Nucleus accumbens (tissue), 56 donors: ENCODE measurements around the gene MAPK8.

Source experiments
- DNase-seq, 56 donors: peaks; one replicate each; lab custom pipeline; 2025; lab: John Stamatoyannopoulos, UW

Gene MAPK8

DNA sequence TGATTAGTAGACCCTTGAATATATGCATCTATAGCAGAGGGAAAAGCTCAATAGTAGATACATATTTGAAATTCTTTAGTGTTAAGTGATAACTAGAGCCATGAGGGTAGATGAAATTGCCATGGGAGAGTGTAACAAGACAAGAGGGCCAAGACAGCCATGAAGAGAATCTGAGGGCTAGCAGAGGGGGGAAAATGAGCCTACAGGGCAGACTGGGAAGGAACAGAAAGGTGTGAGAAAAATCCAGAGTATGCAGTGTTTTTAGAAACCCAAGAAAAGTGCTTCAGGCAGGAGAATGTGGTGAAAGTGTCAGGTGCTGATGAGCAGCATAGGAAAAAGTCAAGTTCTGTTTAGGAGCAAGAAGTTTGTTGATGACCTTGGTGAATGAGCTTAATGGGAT, 63.0 kb downstream of the MAPK8 start:
- DNase-seq, result no peak

- DNase-seq, result no peak
Measured at GRCh38 chr10:48377751-48378530, 71.5 kb downstream of the MAPK8 start.

GRCh38 chr10:48378675-48379074, 72.2 kb downstream of the MAPK8 start:
- no peak for DNase-seq

- no peak for DNase-seq
Measured at GRCh38 chr10:48381971-48382370, 75.5 kb downstream of the MAPK8 start.

DNA sequence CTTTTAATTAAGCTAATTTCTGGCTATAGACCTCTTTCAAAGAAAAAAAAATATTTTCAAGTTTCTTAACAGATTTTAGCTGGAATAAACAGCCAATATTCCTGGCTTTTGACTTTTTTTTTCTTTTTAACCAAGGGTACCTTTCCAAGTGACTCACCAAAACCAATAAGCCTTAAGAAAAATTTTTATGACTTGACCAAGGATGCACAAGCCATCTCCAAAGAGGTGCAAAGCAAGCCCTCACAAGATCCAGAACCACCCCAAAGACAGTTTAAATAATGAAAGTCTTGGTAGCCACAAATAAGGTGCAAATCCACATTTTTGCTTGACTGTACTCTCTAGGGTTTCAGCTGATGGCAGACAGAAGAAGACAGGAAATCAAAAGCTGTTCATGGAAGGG, 76.5 kb downstream of the MAPK8 start:
- no peak for DNase-seq

GRCh38 chr10:48383393-48383792, 76.9 kb downstream of the MAPK8 start:
- DNase-seq, result no peak

DNA sequence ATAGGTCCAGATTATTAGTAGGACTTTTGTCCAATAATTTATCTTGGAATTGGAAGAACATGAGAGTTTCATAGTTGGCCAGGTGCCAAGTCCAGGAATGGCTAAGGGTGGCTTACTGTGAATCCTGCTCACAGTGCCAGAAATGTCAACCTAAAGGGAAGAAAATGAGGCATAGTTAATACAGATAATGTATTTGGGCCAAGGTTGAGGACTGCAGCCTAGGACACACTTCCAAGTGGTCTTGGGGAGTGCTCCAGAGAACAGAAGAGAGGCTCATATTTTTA, 78.2 kb downstream of the MAPK8 start:
- DNase-seq, result no peak

- DNase-seq, result no peak
Measured at GRCh38 chr10:48389272-48389671, 82.8 kb downstream of the MAPK8 start.

GRCh38 chr10:48389846-48390557, 83.5 kb downstream of the MAPK8 start:
- DNase-seq, result no peak

GRCh38 chr10:48390558-48390871, 84.0 kb downstream of the MAPK8 start:
- no peak for DNase-seq

DNA sequence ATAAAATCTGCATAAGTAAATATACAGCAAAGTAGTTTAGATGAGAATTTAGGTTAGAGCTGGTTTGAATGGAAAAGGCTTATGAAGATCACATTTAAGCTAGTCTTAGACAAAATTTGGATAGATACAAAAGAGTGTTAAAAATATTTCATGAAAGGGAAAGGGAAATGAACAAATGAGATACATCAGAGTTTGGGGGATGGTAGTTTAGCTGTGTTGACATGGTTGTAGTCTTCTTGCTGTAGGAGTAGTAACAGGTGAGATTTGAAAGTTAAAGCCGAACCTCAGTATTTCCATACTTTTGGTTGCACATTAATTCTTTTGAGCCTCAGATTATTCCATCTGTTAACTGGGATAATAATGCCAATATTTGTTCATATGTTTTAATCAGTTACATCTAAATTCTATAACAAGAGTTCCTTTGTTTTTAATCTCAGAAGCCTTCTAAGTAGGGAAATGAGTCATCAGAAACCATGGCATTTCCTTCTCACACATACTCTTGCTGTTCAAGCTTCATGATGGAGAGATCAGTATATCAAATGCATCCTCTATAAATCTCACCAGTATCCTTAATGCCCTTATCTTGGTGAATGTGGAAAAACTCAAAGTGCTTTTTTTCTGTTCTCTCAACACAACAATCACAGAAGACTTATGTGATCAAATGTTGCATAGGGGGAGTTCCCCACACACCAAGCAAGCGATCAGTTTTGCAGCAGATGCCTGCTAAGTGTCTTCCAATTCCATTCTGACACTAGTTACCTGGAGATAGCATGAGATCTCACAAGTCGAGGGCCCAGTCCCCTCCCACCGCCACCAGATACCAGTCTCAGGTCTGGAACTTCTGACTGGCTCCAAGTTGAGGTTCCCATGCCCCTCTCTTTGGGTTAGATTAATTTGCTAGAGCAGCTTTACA, 84.7 kb downstream of the MAPK8 start:
- no peak for DNase-seq

GRCh38 chr10:48391994-48392393, 85.5 kb downstream of the MAPK8 start:
- no peak for DNase-seq

DNA sequence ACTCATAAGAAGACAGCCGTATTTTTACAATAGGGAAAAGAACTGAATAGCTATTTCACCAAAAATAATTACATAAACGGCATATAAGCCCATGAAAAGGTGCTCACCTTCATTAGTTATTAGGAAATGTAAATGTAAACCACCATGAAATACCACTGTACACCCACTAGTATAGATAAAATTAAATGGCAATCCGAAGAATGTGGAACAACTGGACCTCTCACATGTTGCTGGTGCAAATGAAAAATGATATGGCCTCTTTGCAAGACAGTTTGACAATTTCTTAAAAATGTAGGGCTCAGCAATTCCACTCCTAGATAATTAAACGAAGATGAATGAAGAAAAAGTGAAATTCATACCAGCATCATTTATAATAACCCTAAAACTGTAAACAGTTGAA, 91.8 kb downstream of the MAPK8 start:
- DNase-seq, result no peak

GRCh38 chr10:48399056-48399541, 92.6 kb downstream of the MAPK8 start:
- no peak for DNase-seq

GRCh38 chr10:48399551-48399950, 93.1 kb downstream of the MAPK8 start:
- no peak for DNase-seq

GRCh38 chr10:48400129-48400849, 93.8 kb downstream of the MAPK8 start:
- no peak for DNase-seq

- no peak for DNase-seq
Measured at GRCh38 chr10:48400850-48401220, 94.4 kb downstream of the MAPK8 start.

DNA sequence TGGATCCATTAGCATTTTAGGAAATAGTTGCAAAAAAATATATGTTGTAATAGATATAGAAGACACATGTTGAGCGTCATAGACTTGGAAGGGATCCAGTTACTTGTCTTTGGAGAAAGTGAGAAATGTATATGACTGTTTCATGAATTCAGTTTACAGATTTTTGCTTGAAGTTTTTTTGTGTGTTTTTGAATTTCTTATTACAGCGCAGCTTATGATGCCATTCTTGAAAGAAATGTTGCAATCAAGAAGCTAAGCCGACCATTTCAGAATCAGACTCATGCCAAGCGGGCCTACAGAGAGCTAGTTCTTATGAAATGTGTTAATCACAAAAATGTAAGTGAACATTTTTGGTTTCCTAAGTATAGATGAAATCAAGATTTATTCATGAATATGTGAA, 98.2 kb downstream of the MAPK8 start:
- DNase-seq, result no peak

DNA sequence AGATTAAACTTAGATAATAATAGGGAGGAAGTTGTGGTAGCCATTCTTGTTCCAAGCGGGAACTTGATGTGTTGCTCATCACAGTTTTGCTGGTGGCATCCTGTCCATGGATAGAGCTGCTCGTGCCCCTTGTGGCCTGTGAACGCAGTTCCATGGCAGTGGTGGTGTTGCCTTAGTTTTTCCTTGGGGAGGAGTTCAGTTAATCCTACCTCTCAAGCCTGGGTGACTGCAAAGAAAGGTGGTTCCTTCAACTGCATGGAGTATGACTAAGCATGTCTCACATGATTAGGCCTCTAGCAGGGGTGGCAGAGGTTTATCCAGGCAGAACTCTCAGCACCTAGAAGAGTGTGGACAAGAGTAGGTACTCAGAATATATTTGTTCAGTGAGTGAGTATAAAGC, 99.7 kb downstream of the MAPK8 start:
- DNase-seq, result no peak

DNA sequence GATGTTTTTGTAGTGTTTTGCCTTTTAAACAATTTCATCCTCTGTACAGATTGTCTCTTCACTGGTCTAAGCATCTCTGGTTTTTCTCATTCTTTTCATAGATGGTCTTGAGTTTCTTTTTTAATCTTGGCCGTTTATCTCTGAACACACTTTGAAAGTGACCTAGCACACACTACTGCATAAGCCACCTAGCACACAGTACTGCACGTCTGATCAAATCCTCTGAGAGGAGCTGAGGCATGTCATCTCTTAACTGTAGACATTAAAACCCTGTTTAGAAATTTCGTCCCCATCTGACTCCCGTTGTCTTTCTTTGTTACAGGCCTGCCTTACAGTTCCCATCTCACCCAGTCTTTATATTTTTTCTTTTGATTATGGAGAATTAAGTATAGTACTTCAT, 100.2 kb downstream of the MAPK8 start:
- DNase-seq, result no peak

- no peak for DNase-seq
Measured at GRCh38 chr10:48410503-48410902, 104.0 kb downstream of the MAPK8 start.
